ENCODE measurements around the gene KCNE2. TPM values are rescaled to one million over a fixed set of nuclear protein-coding genes. Genes with fewer than 3 reads are reported as not detected.
A peak's percentile ranks its signal among the peaks of the same experiment; 100 is the strongest.

KCNE2 gene
- total and polyA plus RNA-seq, 2 experiments from 2014 or later, result 1.7 to 2.7 TPM

DNA sequence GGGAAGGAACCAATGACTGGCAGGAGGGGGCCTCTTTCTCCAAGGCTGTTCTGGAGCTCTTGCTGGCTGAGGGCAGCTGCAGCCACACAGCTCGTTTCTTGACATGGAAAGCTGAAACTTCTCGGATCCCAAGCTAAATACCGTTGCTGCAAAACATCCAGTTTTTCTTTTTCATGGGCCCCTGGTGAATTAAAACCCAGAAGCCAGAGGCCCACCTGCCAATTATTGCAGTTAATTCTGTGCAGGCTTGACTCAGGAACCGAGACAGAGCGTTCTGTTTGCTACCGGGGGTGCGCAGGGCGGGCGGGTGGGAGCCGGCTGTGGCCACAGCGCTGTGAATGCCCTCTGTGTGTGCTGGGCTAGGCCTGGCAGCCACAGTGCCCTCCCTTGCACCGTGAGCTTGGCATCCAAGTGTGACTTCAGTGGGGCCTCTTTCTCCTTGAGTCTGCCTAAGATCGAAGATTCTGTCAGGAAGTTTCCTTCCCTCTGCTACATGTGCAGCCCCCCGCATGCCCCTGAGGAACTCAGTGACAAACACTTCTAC is 19.9 kb upstream of the KCNE2 start:
- H3K4me1 ChIP-seq (ENCODE audit: low read depth), result no peaks in the 10 kb centered on the region
- H3K9me3 ChIP-seq (ENCODE audit: low read depth), result no peaks in the 10 kb centered on the region
- no peak overlapping the region for H3K27ac ChIP-seq
- no peak overlapping the region for H3K4me3 ChIP-seq
- H3K27me3 ChIP-seq, result no peaks in the 10 kb centered on the region
- TF ChIP-seq, protein P1, sequence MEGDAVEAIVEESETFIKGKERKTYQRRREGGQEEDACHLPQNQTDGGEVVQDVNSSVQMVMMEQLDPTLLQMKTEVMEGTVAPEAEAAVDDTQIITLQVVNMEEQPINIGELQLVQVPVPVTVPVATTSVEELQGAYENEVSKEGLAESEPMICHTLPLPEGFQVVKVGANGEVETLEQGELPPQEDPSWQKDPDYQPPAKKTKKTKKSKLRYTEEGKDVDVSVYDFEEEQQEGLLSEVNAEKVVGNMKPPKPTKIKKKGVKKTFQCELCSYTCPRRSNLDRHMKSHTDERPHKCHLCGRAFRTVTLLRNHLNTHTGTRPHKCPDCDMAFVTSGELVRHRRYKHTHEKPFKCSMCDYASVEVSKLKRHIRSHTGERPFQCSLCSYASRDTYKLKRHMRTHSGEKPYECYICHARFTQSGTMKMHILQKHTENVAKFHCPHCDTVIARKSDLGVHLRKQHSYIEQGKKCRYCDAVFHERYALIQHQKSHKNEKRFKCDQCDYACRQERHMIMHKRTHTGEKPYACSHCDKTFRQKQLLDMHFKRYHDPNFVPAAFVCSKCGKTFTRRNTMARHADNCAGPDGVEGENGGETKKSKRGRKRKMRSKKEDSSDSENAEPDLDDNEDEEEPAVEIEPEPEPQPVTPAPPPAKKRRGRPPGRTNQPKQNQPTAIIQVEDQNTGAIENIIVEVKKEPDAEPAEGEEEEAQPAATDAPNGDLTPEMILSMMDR (IDR thresholded peaks at IDR 0.05; ENCODE audit: low read depth, low read length), result no peak
- no peak for DNase-seq (ENCODE audit: low read depth in 1 of 2, low spot score in 1 of 2)
- H3K36me3 ChIP-seq, result no peaks in the 10 kb centered on the region

DNA sequence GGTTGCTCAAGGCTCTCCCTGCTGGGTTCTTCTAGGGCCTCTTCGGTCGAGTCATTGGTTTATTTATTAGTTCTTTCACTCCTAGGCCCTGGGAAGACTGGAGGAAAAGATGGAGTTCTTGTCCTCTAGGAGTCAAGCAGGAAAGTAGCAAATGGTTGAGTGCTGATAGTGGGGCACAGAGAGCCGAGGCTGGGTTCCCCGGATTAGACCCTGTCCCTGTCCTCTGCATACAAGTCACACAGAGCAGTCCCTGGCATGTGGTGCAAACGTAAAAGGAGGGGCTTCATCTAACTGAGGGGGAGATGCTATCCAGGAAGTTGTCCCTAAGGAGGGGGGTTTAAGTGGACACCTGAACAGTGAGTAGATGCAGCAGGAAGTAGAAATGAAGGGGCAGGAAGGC is 19.2 kb upstream of the KCNE2 start:
- Histone ChIP-seq H3K9me3 (ENCODE audit: low read depth) (no peaks in the 10 kb centered on the region), H3K27me3 (no peaks in the 10 kb centered on the region), H3K27ac (no peak overlapping the region), H3K4me3 (no peak overlapping the region), H3K36me3 (no peaks in the 10 kb centered on the region), H3K4me1 (ENCODE audit: low read depth) (no peaks in the 10 kb centered on the region)
- TF ChIP-seq, protein P1 (IDR thresholded peaks at IDR 0.05; ENCODE audit: low read depth, low read length), result no peak
- DNase-seq (ENCODE audit: low read depth in 1 of 2, low spot score in 1 of 2), result no peak

DNA sequence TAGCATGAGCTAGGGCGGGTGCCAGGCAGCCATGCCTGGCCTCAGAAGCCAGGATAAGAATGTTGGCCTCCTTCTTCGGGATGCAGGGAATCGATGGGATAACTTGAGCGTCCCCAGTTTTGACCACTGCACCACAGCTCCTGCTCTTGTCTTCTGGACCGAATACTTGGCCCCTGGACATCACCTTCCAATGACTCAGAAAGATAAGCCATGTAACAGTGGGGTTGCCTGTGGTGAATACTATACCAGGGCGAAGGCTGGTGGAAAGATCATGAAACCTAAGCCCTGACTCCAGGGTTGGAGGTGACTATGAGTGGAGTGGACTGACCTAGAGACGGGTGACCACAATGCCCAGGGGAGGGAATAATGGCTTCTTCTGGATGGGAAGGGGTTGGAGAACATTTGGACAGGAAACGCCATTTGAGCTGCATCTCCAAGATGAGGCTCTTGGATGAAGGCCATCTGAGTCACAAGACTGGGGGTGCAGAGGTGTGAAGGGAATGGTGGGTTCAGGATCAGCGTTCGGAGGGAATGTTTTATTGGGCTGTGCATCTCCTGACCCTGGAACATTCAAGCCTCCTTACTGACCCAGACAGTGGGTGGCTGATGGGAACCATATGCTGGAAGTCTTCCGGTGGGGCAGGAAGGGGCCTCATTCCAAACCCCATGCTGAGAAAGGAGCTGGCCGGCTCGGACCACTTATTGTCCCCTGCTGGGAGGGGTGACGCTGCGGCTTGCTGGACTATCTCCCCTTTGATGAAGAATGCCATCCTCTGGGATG is 18.5 kb upstream of the KCNE2 start:
- Histone ChIP-seq H3K36me3 (no peaks in the 10 kb centered on the region), H3K27me3 (no peaks in the 10 kb centered on the region), H3K4me1 (ENCODE audit: low read depth) (no peaks in the 10 kb centered on the region), H3K27ac (no peak overlapping the region), H3K9me3 (ENCODE audit: low read depth) (no peaks in the 10 kb centered on the region), H3K4me3 (no peak overlapping the region)
- TF ChIP-seq, protein P1 (IDR thresholded peaks at IDR 0.05; ENCODE audit: low read depth, low read length), result no peak
- DNase-seq (ENCODE audit: low read depth in 1 of 2, low spot score in 1 of 2), result peak in 1 of 2 donors; percentile 37

DNA sequence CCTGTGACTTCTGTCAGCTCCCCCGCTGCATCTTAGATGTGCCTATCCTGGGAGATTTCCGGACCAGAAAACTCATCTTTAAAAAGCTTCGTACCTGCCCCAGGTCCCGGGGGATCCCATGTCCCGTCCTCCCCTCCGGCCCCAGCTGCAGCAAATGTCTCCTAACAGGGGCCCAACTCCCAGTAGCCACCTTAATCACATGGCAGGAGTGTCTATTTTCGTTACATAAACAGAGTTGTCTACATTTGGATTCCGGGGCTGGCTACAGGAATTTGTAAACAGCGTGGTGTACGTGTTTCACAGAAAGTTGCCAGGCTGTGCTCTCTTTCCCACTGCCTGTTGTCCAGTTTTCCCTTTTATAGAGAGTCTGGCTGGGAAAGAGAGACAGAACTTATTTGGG is 17.9 kb upstream of the KCNE2 start:
- H3K27ac ChIP-seq, result peak overlapping the region; percentile 10
- H3K27me3 ChIP-seq, result no peaks in the 10 kb centered on the region
- H3K36me3 ChIP-seq, result no peaks in the 10 kb centered on the region
- no peaks in the 10 kb centered on the region for H3K4me1 ChIP-seq (ENCODE audit: low read depth)
- TF ChIP-seq, protein P1 (IDR thresholded peaks at IDR 0.05; ENCODE audit: low read depth, low read length), result no peak
- no peak for DNase-seq (ENCODE audit: low read depth in 1 of 2, low spot score in 1 of 2)
- H3K4me3 ChIP-seq, result no peak overlapping the region
- H3K9me3 ChIP-seq (ENCODE audit: low read depth), result no peaks in the 10 kb centered on the region

DNA sequence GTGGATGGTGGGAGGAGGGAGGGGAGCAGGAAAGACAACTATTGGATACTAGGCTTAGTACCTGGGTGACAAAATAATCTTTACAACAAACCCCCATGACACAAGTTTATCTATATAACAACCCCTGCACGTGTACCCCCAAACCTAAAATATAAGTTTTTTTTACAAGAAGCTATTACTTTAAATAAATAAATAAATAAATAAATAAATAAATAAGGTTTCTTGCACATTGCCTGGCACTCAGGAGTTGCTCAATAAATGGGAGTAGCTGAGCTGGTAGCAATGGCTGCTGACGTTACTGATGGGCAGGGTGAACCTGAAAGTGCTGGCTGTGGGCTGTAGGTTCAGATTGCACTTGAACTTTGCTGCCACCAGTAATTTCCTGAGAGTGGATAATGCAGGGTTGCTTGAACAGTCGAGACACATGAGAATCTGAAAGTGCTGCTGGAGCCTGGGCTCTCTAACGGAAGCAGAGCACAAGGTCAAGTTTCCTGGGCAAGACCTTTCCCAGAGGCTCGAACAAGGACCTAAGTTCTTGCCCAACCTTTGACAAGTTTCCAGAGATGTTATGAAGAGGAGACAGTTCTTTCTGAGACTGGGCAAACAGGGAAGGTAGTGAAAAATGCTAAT is 14.8 kb upstream of the KCNE2 start:
- Histone ChIP-seq H3K36me3 (no peaks in the 10 kb centered on the region), H3K4me1 (ENCODE audit: low read depth) (no peaks in the 10 kb centered on the region), H3K27me3 (no peaks in the 10 kb centered on the region), H3K9me3 (ENCODE audit: low read depth) (no peaks in the 10 kb centered on the region), H3K27ac (no peak overlapping the region), H3K4me3 (no peak overlapping the region)
- no peak for DNase-seq (ENCODE audit: low read depth in 1 of 2, low spot score in 1 of 2)
- TF ChIP-seq, protein P1 (IDR thresholded peaks at IDR 0.05; ENCODE audit: low read depth, low read length), result no peak

Measured in cardiac muscle cell (in vitro differentiated cells and primary cell).